RWPE2 (cell line): Measurements from ENCODE around the gene LRFN4.

Experiments
- ATAC-seq: fragments of 200-7000 bp; cut with Tn5 transposase; 3 replicates; pipeline ENCODE4 v1.9.1; 2021; ENCODE audit warnings: low read depth
- DNase-seq: peaks from one replicate; pipeline ENCODE4 v3.0.0-alpha.2; 2020; ENCODE audit warnings: low spot score
- H3K27ac ChIP-seq: fragments of 450-650 bp; 2 replicates; pipeline ENCODE4 v1.5.1; 2017; ENCODE audit warnings: mild to moderate bottlenecking; ENCODE audit not compliant: poor library complexity, severe bottlenecking
- H3K27me3 ChIP-seq: fragments of 250-450 bp; sonication (Bioruptor Pico); 2 replicates; pipeline ENCODE4 v1.5.1; 2021; ENCODE audit warnings: mild to moderate bottlenecking, moderate library complexity; ENCODE audit not compliant: insufficient read depth, poor library complexity, severe bottlenecking
- H3K36me3 ChIP-seq: fragments of 250-450 bp; sonication (Bioruptor Pico); 2 replicates; pipeline ENCODE4 v1.5.1; 2020; ENCODE audit warnings: low read depth, mild to moderate bottlenecking, moderate library complexity
- H3K4me1 ChIP-seq: fragments of 250-450 bp; sonication (Bioruptor Pico); 2 replicates; pipeline ENCODE4 v1.5.1; 2021; ENCODE audit warnings: mild to moderate bottlenecking, moderate library complexity; ENCODE audit not compliant: insufficient read depth, poor library complexity, severe bottlenecking
- H3K4me3 ChIP-seq: fragments of 250-450 bp; sonication (Bioruptor Pico); 2 replicates; pipeline ENCODE4 v1.5.1; 2021; ENCODE audit warnings: mild to moderate bottlenecking, moderate library complexity; ENCODE audit not compliant: severe bottlenecking
- H3K9me3 ChIP-seq: fragments of 250-450 bp; sonication (Bioruptor Pico); 2 replicates; pipeline ENCODE4 v1.5.1; 2021; ENCODE audit warnings: mild to moderate bottlenecking, moderate library complexity; ENCODE audit not compliant: severe bottlenecking
- TF ChIP-seq, protein P1 (sequence below): fragments of 450-650 bp; IDR thresholded peaks from one replicate; pipeline ENCODE4 v1.5.1; 2017; ENCODE audit warnings: mild to moderate bottlenecking, moderate library complexity; ENCODE audit not compliant: poor library complexity, severe bottlenecking

Gene LRFN4

DNA sequence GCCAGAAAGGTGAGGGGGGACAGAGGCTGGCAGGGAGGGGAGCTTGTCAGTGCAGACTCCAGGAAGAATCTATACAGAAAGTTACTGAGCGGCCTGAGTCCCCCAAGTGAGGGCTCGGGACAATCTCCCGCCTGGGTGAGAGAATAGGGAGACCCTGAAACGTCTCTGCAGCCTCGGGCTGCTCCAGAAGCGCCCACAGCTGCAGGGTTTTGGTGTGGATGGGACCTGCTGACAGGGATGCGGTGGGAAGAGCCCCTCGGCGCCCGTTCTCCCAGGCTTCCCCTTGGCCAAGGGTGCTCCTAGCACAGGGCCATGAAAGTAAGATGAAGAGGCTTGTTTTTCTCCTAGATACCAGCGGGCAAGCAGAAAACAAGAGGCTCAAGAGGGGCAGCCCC lies 14.4 kb upstream of the LRFN4 start:
- ATAC-seq: peak; percentile 11

DNA sequence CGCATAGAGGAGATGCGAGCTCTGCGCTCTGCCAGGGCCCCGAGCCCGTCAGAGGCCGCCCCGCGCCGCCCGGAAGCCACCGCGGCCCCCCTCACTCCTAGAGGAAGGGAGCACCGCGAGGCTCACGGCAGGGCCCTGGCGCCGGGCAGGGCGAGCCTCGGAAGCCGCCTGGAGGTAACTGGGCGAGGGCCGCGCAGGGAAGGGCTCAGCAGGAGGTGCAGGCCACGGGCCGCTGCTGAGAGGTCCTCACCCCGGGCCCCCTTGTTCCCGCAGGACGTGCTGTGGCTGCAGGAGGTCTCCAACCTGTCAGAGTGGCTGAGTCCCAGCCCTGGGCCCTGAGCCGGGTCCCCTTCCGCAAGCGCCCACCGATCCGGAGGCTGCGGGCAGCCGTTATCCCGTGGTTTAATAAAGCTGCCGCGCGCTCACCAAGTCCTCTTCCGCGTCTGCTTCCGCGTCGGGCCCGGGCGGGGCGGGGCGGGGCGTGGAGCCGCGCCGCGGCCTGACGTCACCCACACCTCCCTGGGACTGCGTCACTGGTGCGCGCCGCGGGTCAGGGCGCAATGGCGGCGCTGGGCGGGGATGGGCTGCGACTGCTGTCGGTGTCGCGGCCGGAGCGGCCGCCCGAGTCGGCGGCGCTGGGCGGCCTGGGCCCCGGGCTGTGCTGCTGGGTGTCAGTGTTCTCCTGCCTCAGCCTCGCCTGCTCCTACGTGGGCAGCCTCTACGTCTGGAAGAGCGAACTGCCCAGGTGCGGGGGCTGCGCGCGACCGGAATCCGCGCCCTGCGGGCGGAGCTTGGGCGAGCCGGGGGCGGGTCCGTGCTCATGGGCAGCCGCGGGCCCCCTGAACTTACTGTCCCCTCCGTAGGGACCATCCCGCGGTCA lies 13.7 kb upstream of the LRFN4 start, which contains the start of gene RCE1:
RCE1 (plus strand) TSS at position 546 of the 880 bp plus-strand sequence; CDS start at position 561, 15 bp downstream.
- H3K27me3 ChIP-seq: no peaks in the 10 kb centered on the region
- no peaks in the 10 kb centered on the region for H3K9me3 ChIP-seq
- H3K27ac ChIP-seq: peak within 1 kb of the TSS; percentile 66
- ATAC-seq (peak; percentile 65), DNase-seq (peak; percentile 86)
- peaks cover 38% of the 10 kb centered on the region for H3K36me3 ChIP-seq
- H3K4me3 ChIP-seq: peak within 1 kb of the TSS; percentile 97
- TF ChIP-seq, protein P1, sequence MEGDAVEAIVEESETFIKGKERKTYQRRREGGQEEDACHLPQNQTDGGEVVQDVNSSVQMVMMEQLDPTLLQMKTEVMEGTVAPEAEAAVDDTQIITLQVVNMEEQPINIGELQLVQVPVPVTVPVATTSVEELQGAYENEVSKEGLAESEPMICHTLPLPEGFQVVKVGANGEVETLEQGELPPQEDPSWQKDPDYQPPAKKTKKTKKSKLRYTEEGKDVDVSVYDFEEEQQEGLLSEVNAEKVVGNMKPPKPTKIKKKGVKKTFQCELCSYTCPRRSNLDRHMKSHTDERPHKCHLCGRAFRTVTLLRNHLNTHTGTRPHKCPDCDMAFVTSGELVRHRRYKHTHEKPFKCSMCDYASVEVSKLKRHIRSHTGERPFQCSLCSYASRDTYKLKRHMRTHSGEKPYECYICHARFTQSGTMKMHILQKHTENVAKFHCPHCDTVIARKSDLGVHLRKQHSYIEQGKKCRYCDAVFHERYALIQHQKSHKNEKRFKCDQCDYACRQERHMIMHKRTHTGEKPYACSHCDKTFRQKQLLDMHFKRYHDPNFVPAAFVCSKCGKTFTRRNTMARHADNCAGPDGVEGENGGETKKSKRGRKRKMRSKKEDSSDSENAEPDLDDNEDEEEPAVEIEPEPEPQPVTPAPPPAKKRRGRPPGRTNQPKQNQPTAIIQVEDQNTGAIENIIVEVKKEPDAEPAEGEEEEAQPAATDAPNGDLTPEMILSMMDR: no peak
- H3K4me1 ChIP-seq: no peaks in the 10 kb centered on the region

More for the DNA sequence above, 14.4 kb upstream of the LRFN4 start:
- Histone ChIP-seq H3K27ac (peak overlapping the region; percentile 66), H3K4me1 (no peaks in the 10 kb centered on the region), H3K4me3 (peak overlapping the region; percentile 97), H3K36me3 (peaks cover 43% of the 10 kb centered on the region), H3K27me3 (no peaks in the 10 kb centered on the region), H3K9me3 (no peaks in the 10 kb centered on the region)
- DNase-seq: no peak
- TF ChIP-seq, protein P1: no peak

DNA sequence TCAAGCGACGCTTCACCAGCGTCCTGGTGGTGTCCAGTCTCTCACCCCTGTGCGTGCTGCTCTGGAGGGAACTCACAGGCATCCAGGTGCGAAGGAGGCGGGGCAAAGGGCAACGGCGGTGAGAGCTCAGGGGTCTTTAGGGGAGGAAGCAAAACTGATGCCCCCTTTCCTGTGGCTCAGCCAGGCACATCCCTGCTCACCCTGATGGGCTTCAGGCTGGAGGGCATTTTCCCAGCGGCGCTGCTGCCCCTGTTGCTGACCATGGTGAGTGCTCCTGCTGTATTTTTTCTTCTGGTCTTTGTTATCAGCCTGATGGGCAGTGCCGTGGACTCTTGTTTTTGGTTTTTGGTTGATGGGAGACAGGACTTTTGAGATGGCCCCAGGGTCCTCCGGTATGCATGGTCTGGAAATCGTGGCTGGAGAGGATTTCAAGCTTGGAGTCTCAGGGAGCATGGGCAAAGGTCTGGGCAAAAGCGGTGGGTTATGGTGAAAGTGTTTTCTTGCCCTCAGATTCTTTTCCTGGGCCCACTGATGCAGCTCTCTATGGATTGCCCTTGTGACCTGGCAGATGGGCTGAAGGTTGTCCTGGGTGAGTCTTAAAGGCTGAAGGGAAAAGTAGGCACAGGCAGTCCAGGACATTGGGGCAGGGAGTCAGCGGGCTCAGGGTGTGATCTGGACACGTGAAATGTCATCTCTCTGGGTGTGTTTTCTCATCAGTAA lies 12.9 kb upstream of the LRFN4 start:
- DNase-seq (no peak), ATAC-seq (no peak)
- peaks cover 42% of the 10 kb centered on the region for H3K36me3 ChIP-seq
- H3K4me1 ChIP-seq: no peaks in the 10 kb centered on the region
- peak overlapping the region; percentile 66 for H3K27ac ChIP-seq
- TF ChIP-seq, protein P1: no peak
- H3K4me3 ChIP-seq: peak overlapping the region; percentile 97
- H3K27me3 ChIP-seq: no peaks in the 10 kb centered on the region
- H3K9me3 ChIP-seq: no peaks in the 10 kb centered on the region

DNA sequence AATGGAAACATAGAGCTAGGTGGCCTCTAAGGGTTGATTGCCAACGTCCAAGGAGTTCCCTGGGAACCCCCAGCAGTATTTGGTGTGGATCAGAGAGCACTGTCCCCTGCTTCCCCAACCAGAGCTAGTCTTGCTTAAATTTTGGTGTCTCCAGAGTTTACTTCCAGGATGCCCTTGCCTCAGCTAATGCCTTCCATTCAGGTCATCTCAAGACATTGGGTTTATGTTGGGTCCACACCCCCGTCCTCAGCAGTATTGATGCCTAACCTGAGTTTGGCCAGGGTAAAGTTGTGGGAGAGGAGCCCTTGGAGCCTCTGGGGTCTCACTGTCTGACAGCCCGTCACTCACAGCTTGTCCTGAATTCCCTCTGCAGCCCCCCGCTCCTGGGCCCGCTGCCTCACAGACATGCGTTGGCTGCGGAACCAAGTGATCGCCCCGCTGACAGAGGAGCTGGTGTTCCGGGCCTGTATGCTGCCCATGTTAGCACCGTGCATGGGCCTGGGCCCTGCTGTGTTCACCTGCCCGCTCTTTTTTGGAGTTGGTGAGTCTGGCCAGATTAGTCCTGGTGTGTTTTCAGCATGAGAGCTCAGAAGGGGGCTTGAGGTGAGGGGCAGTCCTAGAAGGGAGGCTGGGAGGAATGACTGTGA lies 12.2 kb upstream of the LRFN4 start:
- H3K9me3 ChIP-seq: no peaks in the 10 kb centered on the region
- peaks cover 44% of the 10 kb centered on the region for H3K36me3 ChIP-seq
- ATAC-seq (no peak), DNase-seq (no peak)
- peak overlapping the region; percentile 97 for H3K4me3 ChIP-seq
- TF ChIP-seq, protein P1: no peak
- no peaks in the 10 kb centered on the region for H3K27me3 ChIP-seq
- H3K4me1 ChIP-seq: no peaks in the 10 kb centered on the region
- no peak overlapping the region for H3K27ac ChIP-seq
